Activated CD8-positive, alpha-beta memory T cell treated with anti-CD3 and anti-CD28 coated beads, Interleukin-2, amount 50 U/mL, for 24 hours (primary cell): ENCODE measurements around the gene CYP4F11.
"Not testable (repeated sequence)": the region's sequence is repeated elsewhere in the genome, so short reads cannot be mapped to it uniquely, and the experiment has no call there.

Source experiments
- DNase-seq: peaks from one replicate; pipeline ENCODE4 v3.0.0-alpha.2; 2020; ENCODE audit errors: extremely low read depth

The CYP4F11 gene

GRCh38 chr19:15923702-15924101, 10.6 kb downstream of the CYP4F11 start:
- DNase-seq = no peak

GRCh38 chr19:15922021-15922420, 12.3 kb downstream of the CYP4F11 start:
- DNase-seq = no peak

GRCh38 chr19:15919243-15919642, 15.1 kb downstream of the CYP4F11 start:
- DNase-seq = no peak

GRCh38 chr19:15915109-15915508, 19.2 kb downstream of the CYP4F11 start:
- DNase-seq = no peak

DNA sequence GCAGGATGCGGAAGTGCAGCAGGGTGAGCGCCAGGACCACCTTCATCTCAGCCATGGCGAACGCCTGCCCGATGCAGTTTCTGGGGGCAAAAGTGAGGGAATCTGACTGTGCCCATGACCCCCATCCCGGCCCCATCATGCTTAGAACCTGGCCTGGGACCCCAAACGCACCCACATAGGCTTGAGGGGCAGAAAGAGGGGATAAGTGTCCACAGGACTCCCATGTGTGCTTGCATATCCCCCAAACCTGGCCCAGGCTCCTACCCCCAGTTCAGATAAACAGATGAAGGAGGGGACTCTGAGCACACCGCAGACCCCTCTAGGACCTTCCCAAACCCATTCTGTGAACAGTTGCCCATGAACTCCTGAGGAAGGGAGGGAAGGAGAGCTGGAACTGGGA, 20.5 kb downstream of the CYP4F11 start:
- DNase-seq = no peak

DNA sequence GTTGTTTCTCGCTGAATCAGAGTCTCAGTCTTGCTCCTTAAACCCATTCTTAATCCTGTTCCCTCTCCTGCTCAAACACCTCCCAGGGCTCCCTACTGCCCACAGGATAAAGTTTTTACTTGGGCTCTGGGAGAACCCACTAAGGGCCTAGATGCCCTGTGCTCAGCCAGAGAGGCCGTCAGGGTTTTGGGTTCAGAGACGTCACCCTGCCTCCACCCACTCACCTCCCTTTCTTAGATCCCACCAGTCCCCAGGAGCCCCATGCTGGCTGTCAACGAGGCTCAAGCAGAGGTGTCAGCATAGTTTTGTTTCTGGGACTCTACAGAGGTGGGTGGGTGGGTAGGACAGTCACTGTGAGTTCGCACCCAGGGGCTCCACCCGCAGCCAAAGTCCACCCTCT, 20.9 kb downstream of the CYP4F11 start:
- no peak for DNase-seq

GRCh38 chr19:15911599-15912235, 22.6 kb downstream of the CYP4F11 start:
- no peak for DNase-seq

GRCh38 chr19:15905026-15905425, 29.3 kb downstream of the CYP4F11 start:
- no peak for DNase-seq

DNA sequence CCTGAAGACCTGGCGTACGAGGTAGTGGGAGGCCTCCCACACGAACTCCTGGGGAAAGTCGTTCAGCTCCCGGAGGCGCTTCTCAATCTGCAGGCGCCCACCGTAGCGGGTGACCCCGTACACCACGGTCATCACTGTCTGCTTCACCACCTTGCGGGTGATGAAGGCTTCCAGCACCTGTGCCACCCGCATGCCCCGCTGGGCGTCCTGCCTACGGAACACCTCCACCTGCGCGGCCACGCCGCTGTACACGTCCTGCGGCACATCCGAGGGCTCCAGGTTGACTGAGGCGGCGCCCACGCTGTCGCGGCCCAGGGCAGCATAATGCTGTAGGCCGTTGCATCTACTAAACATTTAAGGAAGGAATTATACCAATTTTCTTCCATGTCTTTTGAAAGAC, 31.4 kb downstream of the CYP4F11 start:
- not testable (repeated sequence) for DNase-seq

- no peak for DNase-seq
Measured at GRCh38 chr19:15902254-15902653, 32.1 kb downstream of the CYP4F11 start.

DNA sequence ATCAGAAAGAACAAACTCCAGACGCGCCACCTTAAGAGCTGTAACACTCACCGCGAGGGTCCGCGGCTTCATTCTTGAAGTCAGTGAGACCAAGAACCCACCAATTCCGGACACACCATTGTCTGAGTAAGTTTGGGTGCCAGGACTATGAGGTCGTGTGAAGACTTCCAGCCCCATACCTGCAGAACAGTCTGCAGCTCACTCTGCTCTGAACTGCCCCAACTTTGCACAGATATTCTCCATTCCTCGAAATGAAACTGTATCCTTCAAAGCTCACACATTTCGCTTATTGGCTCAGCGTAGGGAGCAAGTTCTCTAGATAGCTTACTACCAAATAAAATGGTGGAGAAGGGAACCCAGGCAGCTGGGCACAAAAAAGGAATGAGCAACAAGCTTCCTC, 33.8 kb downstream of the CYP4F11 start:
- no peak for DNase-seq

- DNase-seq = not testable (repeated sequence)
Measured at GRCh38 chr19:15900032-15900431, 34.3 kb downstream of the CYP4F11 start.

- not testable (repeated sequence) for DNase-seq
Measured at GRCh38 chr19:15899561-15899960, 34.8 kb downstream of the CYP4F11 start.

DNA sequence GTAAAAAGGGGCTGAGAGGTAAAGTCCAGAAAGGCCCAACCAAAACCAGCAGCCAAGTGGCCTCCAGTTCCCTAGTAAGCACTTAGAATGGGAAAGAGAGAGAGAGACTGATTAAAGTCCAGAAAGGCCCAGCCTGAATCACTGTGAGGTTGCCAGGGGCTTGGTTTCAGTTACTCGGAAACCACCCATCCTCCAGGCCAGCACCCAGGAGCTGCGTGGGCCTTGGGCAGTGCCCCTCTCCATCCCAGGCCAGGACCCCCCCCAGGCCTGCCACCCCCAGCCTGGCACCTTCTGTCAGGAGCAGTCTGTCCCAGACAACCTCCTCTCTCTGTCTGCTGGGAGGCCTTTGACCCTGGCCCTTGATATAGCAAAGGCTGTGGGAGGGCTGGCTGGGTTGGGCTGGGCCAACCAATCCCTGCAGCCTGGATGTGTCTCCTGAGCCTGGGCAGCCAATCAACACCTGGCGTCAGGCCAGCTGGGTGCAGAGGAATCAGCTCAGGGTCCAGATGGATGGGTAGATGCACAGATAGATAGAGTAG, 36.5 kb downstream of the CYP4F11 start, which contains the start of gene CYP4F2:
CYP4F2 (minus strand) TSS at position 337 of the 539 bp plus-strand sequence. CDS start 463 bp downstream, outside the sequence.
- DNase-seq = no peak

DNA sequence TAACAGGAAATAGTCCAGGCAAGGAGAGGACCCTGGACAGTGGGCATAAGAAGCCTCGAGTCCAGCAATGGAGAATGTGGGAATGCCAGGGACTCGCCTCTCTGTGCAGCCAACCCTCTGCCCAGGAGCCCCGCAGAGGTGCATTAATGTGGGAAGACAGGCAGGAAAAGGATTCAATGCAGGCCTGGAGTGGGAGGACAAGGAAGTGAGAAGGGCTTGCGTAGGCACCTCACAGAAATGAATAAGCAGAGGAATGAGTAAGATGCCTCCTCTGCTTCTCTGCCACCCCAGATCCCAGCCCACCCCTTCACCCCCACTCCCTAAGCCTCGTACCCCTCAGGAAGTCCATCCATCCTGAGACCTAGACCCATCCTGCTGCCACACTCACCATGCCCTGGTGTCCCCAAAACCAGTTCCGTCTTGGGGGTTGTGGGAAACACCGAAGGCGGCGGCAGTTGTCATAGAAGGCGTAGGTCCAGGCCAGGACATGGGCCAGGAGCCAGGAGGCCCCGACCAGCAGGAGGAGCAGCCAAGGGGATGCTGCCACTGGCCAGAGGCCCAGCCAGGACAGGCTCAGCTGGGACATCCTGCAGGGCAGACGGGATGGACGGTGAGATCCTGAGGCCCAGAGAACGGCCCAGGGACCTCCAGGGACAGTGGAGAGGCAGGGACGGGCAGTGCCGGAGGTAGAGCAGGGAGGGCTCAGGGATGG, 37.1 kb downstream of the CYP4F11 start:
- DNase-seq = no peak

- DNase-seq = no peak
Measured at GRCh38 chr19:15895876-15896430, 38.4 kb downstream of the CYP4F11 start.

GRCh38 chr19:15894359-15894758, 40.0 kb downstream of the CYP4F11 start:
- DNase-seq = no peak

- no peak for DNase-seq
Measured at GRCh38 chr19:15893477-15893876, 40.9 kb downstream of the CYP4F11 start.

GRCh38 chr19:15892012-15892411, 42.3 kb downstream of the CYP4F11 start:
- no peak for DNase-seq

DNA sequence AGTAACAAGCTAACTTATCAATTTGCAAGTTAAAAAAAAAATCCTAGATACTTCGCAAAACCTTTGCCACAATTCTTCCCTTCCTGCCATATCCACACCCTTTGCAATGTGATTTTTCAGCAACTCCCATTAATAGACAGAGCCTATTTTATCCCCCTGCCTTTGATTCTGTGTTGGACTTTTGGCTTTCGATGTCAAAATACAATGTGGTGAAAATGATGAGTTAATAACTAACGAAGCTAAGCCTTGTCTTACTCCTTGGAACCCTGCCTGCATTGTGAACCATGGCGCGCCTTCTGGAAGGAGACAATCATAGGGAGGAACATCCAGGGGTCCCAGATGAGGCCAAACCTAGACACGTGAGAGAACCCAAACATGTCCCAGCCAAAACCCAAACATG, 42.9 kb downstream of the CYP4F11 start:
- no peak for DNase-seq

DNA sequence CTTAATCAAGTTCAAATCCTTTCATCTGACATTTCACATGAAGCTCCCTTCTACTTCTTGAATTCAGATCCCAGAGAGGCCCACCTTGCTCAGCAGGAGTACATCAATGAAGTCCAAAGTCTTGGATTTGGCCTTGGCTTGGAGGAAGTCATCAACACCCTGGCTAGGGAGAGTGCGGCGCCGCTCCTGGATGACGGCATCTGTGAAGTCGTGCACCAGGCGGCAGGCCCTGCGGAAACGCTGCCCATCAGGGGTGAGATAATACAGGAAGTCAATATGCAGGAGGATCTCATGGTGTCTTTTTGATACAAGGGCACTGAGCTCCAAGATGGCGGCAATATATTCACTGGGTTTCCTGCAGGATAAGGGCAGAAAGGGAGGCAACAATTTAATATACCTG, 45.0 kb downstream of the CYP4F11 start:
- DNase-seq = not testable (repeated sequence)

DNA sequence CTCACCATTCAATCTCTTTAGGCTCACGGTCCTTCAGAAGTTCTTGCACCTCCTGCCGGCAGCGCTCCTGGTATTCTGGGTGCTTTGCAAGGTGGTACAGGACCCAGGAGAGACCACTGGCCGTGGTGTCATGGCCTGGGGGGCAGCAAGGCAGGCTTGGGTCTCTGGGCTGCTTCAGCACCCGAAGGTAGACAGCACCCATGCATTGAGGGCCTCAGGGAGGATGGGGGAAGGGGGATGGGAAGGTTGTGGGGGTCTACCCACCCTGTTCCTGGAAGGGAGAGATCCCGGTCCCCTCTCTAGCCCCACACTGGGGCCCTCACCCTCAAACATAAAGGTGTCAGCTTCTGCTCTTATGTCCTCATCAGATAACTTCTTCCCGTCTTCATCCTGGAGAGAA, 48.4 kb downstream of the CYP4F11 start:
- DNase-seq = no peak

- DNase-seq = no peak
Measured at GRCh38 chr19:15885167-15885566, 49.2 kb downstream of the CYP4F11 start.
